OCI-LY7 (cell line): ENCODE measurements around the gene ERC1. TPM values are rescaled to one million over a fixed set of nuclear protein-coding genes. Genes with fewer than 3 reads are reported as not detected.

Experiments
- BruUV-seq: library from RNA; stranded (reverse); fragments of 400-500 nt; replicated peaks from 2 replicates; lab custom pipeline; 2021; lab: Mats Ljungman, UMichigan
- CTCF ChIA-PET: fragments of 300-600 bp; sonication (Branson Sonifier 250); formaldehyde crosslinking; loops from one replicate; lab custom pipeline; 2022; ENCODE audit warnings: antibody characterized with exemption; ENCODE audit not compliant: unreplicated experiment; lab: Charles Lee
- POLR2A ChIA-PET: fragments of 300-600 bp; sonication (Branson Sonifier 250); formaldehyde crosslinking; loops from one replicate; lab custom pipeline; 2022; ENCODE audit warnings: antibody characterized with exemption; lab: Charles Lee
- DNase-seq: peaks from one replicate; pipeline ENCODE4 v3.0.0-alpha.2; 2015; ENCODE audit warnings: low spot score
- H2AFZ ChIP-seq: fragments of 200-600 bp; sonication (generic), shearing (Covaris generic); 2 replicates; pipeline ENCODE4 v1.6.1; 2014; ENCODE audit warnings: mild to moderate bottlenecking, antibody characterized with exemption, low read length, moderate library complexity
- H3K27ac ChIP-seq: fragments of 200-600 bp; sonication (generic); 2 replicates; pipeline ENCODE4 v1.5.1; 2014; ENCODE audit warnings: mixed run types, low read depth, mild to moderate bottlenecking, moderate library complexity, low read length, inconsistent platforms; ENCODE audit not compliant: poor library complexity, severe bottlenecking
- H3K36me3 ChIP-seq: fragments of 200-600 bp; sonication (generic); 2 replicates; pipeline ENCODE4 v1.6.1; 2014; ENCODE audit warnings: mild to moderate bottlenecking, antibody characterized with exemption, low read length, moderate library complexity, mixed read lengths; ENCODE audit not compliant: insufficient read depth
- H3K4me1 ChIP-seq: fragments of 200-600 bp; sonication (generic); 2 replicates; pipeline ENCODE4 v1.5.1; 2014; ENCODE audit warnings: mild to moderate bottlenecking, low read length; ENCODE audit not compliant: insufficient read depth, poor library complexity, severe bottlenecking
- H3K4me2 ChIP-seq: fragments of 200-600 bp; sonication (generic); 2 replicates; pipeline ENCODE4 v1.6.1; 2014; ENCODE audit warnings: mild to moderate bottlenecking, low read length
- H3K4me3 ChIP-seq: fragments of 200-600 bp; sonication (generic); 2 replicates; pipeline ENCODE4 v1.5.1; 2014; ENCODE audit warnings: mild to moderate bottlenecking, low read depth, low read length; ENCODE audit not compliant: poor library complexity, severe bottlenecking
- H3K79me2 ChIP-seq: fragments of 200-600 bp; sonication (generic); 2 replicates; pipeline ENCODE4 v1.6.1; 2016; ENCODE audit warnings: low read depth, mild to moderate bottlenecking, low read length, moderate library complexity, mixed read lengths; ENCODE audit not compliant: insufficient read depth
- H3K9me2 ChIP-seq: fragments of 200-600 bp; sonication (generic); 2 replicates; pipeline ENCODE4 v1.6.1; 2016; ENCODE audit warnings: mild to moderate bottlenecking, low read length, mixed read lengths; ENCODE audit not compliant: insufficient read depth
- H3K9me3 ChIP-seq: fragments of 200-600 bp; sonication (generic); 2 replicates; pipeline ENCODE4 v1.6.1; 2014; ENCODE audit warnings: mild to moderate bottlenecking, mixed run types, low read length, mixed read lengths
- H4K20me1 ChIP-seq: fragments of 200-600 bp; sonication (generic); 2 replicates; pipeline ENCODE4 v1.6.1; 2014; ENCODE audit warnings: mild to moderate bottlenecking, antibody characterized with exemption, low read length, moderate library complexity, mixed read lengths; ENCODE audit not compliant: insufficient read depth
- CTCF ChIP-seq: fragments of 200-600 bp; sonication (generic); conservative IDR thresholded peaks from 2 replicates; pipeline ENCODE4 v1.5.1; 2014; ENCODE audit warnings: mild to moderate bottlenecking, antibody characterized with exemption, low read length, moderate library complexity, mixed read lengths
- EZH2phosphoT487 ChIP-seq: fragments of 200-600 bp; sonication (generic); IDR thresholded peaks from 2 replicates; pipeline ENCODE4 v1.6.1; 2018; ENCODE audit warnings: low read depth, borderline replicate concordance, mild to moderate bottlenecking, mixed run types, antibody characterized with exemption, low read length, moderate library complexity, mixed read lengths
- intact Hi-C: fragments of 100-400 bp; cut with micrococcal nuclease; formaldehyde crosslinking; loops from one replicate; pipeline ENCODE4 v1.10.0; 2022; ENCODE audit not compliant: unreplicated experiment
- total RNA-seq, 2 experiments: library from RNA; depleted of rRNA in 1 of 2; stranded (reverse); fragments of >200 nt in 1 of 2; shearing (Covaris generic) in 1 of 2; gene quantifications; 2 replicates each; pipeline ENCODE4 v1.2.3, GENCODE V29; 2014 to 2022

ERC1 gene
- total RNA-seq, 2 experiments from 2014 or later: 26.9 to 86.9 TPM

- Histone ChIP-seq H4K20me1 (no peaks in the 10 kb centered on the region), H3K4me3 (no peak overlapping the region), H3K4me1 (peaks cover 9% of the 10 kb centered on the region), H3K27ac (no peak overlapping the region), H2AFZ (no peak overlapping the region), H3K9me3 (no peaks in the 10 kb centered on the region), H3K4me2 (no peak overlapping the region), H3K36me3 (peaks cover 58% of the 10 kb centered on the region), H3K9me2 (no peaks in the 10 kb centered on the region), H3K79me2 (no peaks in the 10 kb centered on the region)
- intact Hi-C loops: no loop called here
- TSS peak; percentile 7 for BruUV-seq
- TF ChIP-seq EZH2phosphoT487 (no peak), CTCF (no peak)
- CTCF ChIA-PET: no interaction called here
- DNase-seq: no peak
- POLR2A ChIA-PET: interaction anchor here (0.6 to 1.6 kb wide), 3 partner anchors 10 to 126 kb away, joined by 3 to 6 read pairs (median 3); no protein-coding TSS in a partner anchor
These were observed 300.7 kb downstream of the ERC1 start for GRCh38 chr12:1291601-1292332.

- TF ChIP-seq EZH2phosphoT487 (no peak), CTCF (no peak)
- Histone ChIP-seq H3K27ac (no peak overlapping the region), H3K9me3 (no peaks in the 10 kb centered on the region), H2AFZ (no peak overlapping the region), H3K79me2 (no peaks in the 10 kb centered on the region), H3K4me3 (no peak overlapping the region), H3K4me2 (no peak overlapping the region), H3K9me2 (no peaks in the 10 kb centered on the region), H3K4me1 (peaks cover 9% of the 10 kb centered on the region), H3K36me3 (peaks cover 78% of the 10 kb centered on the region), H4K20me1 (no peaks in the 10 kb centered on the region)
- ChIA-PET POLR2A (interaction anchor here (0.6 kb wide), 1 partner anchor 22 kb away, joined by 3 read pairs; no protein-coding TSS in a partner anchor), CTCF (no interaction called here)
- intact Hi-C loops: no loop called here
- DNase-seq: no peak
- no TSS peak for BruUV-seq
These were observed 302.9 kb downstream of the ERC1 start for GRCh38 chr12:1293901-1294300.

- Histone ChIP-seq H3K9me2 (no peaks in the 10 kb centered on the region), H3K27ac (no peak overlapping the region), H3K36me3 (peaks cover 80% of the 10 kb centered on the region), H3K79me2 (no peaks in the 10 kb centered on the region), H3K9me3 (peaks cover 12% of the 10 kb centered on the region; the same call in 1 of the 2 replicates), H2AFZ (no peak overlapping the region), H3K4me2 (no peak overlapping the region), H4K20me1 (no peaks in the 10 kb centered on the region), H3K4me3 (no peak overlapping the region), H3K4me1 (no peaks in the 10 kb centered on the region)
- TF ChIP-seq CTCF (no peak), EZH2phosphoT487 (no peak)
- BruUV-seq: no TSS peak
- ChIA-PET POLR2A (interaction anchor here (0.6 kb wide), 1 partner anchor 73 kb away, joined by 4 read pairs; no protein-coding TSS in a partner anchor), CTCF (no interaction called here)
- no peak for DNase-seq
- intact Hi-C loops: no loop called here
These were observed 306.2 kb downstream of the ERC1 start for GRCh38 chr12:1297206-1297605.
